ENCODE results near the gene PIK3AP1. TPM values are rescaled to one million over a fixed set of nuclear protein-coding genes. Genes with fewer than 3 reads are reported as not detected.

PIK3AP1 gene
- total and polyA plus RNA-seq, 10 donors = 59.8 to 256 (median 183) TPM

DNA sequence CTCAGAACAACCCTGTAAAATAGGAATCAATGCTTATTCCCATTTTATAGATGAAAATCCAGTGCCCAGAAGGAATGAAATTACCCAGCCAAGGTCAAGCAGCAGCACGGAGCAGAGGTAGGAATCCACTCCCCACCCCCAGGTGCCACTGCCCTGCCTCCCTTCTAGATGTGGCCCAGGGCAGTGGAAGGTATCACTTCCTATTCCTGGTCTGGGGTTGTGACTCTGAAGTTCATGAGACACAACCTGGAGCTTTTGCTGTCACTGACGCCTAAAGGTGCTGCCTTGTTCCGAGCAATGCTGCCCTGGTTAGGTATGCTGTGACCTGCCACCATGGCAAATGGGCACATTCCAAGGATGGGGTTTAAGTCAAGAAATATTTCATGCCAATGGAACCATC is 53.6 kb downstream of the PIK3AP1 start:
- no peak for TF ChIP-seq POLR2A (IDR thresholded peaks at IDR 0.05)
- TF ChIP-seq, protein P1, sequence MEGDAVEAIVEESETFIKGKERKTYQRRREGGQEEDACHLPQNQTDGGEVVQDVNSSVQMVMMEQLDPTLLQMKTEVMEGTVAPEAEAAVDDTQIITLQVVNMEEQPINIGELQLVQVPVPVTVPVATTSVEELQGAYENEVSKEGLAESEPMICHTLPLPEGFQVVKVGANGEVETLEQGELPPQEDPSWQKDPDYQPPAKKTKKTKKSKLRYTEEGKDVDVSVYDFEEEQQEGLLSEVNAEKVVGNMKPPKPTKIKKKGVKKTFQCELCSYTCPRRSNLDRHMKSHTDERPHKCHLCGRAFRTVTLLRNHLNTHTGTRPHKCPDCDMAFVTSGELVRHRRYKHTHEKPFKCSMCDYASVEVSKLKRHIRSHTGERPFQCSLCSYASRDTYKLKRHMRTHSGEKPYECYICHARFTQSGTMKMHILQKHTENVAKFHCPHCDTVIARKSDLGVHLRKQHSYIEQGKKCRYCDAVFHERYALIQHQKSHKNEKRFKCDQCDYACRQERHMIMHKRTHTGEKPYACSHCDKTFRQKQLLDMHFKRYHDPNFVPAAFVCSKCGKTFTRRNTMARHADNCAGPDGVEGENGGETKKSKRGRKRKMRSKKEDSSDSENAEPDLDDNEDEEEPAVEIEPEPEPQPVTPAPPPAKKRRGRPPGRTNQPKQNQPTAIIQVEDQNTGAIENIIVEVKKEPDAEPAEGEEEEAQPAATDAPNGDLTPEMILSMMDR (IDR thresholded peaks at IDR 0.05 in 8 of 11, conservative IDR thresholded peaks at IDR 0.05 in 3 of 11) = no peak
- peak in 2 of 3 donors; percentile 29 to 40 for TF ChIP-seq POLR2AphosphoS5 (IDR thresholded peaks at IDR 0.05)
- peak overlapping the region in 6 of 8 donors; percentile 0 to 94 (median 46) for H3K27ac ChIP-seq
- peaks cover 0 to 44% (median 3%) of the 10 kb centered on the region in 6 donors for H3K36me3 ChIP-seq
- 54 to 83% (median 73%) methylated on average over 3 of the region's 3 CpGs for WGBS, 5 donors
- no peak for DNase-seq
- H3K4me3 ChIP-seq = peak overlapping the region in 1 of 8 donors; percentile 19
- no peaks in the 10 kb centered on the region for H3K27me3 ChIP-seq (replicated peaks in 1 of 7)
- no peaks in the 10 kb centered on the region for H3K9me3 ChIP-seq
- peaks cover 27 to 97% (median 82%) of the 10 kb centered on the region in 6 donors for H3K4me1 ChIP-seq
- intact Hi-C loops (cut with DNase I; ENCODE audit: low total_unique reads) = no loop called here

DNA sequence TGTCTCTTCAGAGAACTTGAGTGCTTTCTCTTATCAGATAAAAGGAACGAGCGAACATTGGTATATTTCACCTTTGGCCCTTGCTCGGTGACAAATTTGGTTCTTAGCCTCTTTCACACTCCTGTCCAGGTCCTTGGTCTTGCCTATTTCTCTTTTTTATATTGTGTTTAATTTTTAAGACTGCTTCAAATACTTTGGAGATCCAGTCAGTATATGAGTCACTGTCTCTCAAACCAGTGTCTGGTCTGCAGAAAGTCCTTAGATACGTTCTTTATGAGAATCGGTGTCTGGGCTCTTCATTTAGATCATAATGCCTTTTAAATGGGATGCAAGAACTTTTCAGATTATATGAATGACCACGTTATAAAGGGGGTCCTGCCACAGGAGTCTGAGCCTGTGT is 55.0 kb downstream of the PIK3AP1 start:
- 71 to 78% (median 76%) methylated on average over 6 of the region's 6 CpGs for WGBS, 5 donors
- intact Hi-C loops (cut with DNase I; ENCODE audit: low total_unique reads) = no loop called here
- no peak for DNase-seq
- TF ChIP-seq, protein P1 (IDR thresholded peaks at IDR 0.05 in 8 of 11, conservative IDR thresholded peaks at IDR 0.05 in 3 of 11) = no peak
- TF ChIP-seq POLR2A (IDR thresholded peaks at IDR 0.05) (no peak), POLR2AphosphoS5 (IDR thresholded peaks at IDR 0.05) (no peak)
- H3K4me1 ChIP-seq = peaks cover 19 to 97% (median 79%) of the 10 kb centered on the region in 6 donors
- H3K27me3 ChIP-seq (replicated peaks in 1 of 7) = no peaks in the 10 kb centered on the region
- H3K9me3 ChIP-seq = no peaks in the 10 kb centered on the region
- no peak overlapping the region for H3K4me3 ChIP-seq
- peak overlapping the region in 5 of 8 donors; percentile 33 to 65 (median 46) for H3K27ac ChIP-seq
- peaks cover 0 to 36% (median 3%) of the 10 kb centered on the region in 6 donors for H3K36me3 ChIP-seq

DNA sequence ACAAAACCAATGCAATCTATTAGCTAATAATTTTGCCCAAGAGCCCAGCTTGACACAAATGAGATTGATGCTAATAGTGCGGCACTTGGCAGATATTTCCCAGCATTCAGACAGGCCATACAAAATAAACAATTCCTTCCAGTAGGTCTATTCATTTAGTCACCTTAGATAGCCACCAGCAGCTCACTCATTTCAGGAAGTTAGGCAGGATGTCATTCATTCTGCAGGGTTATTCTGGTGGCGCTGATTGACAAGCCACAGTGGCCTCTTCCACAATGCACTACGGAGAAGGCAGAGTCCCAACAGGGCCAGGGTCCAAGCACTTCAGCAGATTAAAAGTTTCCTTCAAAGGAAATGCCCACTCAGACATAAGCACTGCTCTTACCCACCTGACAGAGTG is 55.8 kb downstream of the PIK3AP1 start:
- H3K9me3 ChIP-seq = no peaks in the 10 kb centered on the region
- peak overlapping the region in 7 of 8 donors; percentile 6 to 65 (median 46) for H3K27ac ChIP-seq
- peaks cover 18 to 97% (median 78%) of the 10 kb centered on the region in 6 donors for H3K4me1 ChIP-seq
- intact Hi-C loops (cut with DNase I; ENCODE audit: low total_unique reads) = no loop called here
- WGBS, 5 donors = 15 to 28% (median 24%) methylated on average over 3 of the region's 3 CpGs
- H3K36me3 ChIP-seq = peaks cover 0 to 31% (median 3%) of the 10 kb centered on the region in 6 donors
- DNase-seq = no peak
- H3K4me3 ChIP-seq = no peak overlapping the region
- H3K27me3 ChIP-seq (replicated peaks in 1 of 7) = no peaks in the 10 kb centered on the region
- peak in 1 of 3 donors; percentile 35 for TF ChIP-seq POLR2AphosphoS5 (IDR thresholded peaks at IDR 0.05)
- TF ChIP-seq POLR2A (IDR thresholded peaks at IDR 0.05) = no peak

DNA sequence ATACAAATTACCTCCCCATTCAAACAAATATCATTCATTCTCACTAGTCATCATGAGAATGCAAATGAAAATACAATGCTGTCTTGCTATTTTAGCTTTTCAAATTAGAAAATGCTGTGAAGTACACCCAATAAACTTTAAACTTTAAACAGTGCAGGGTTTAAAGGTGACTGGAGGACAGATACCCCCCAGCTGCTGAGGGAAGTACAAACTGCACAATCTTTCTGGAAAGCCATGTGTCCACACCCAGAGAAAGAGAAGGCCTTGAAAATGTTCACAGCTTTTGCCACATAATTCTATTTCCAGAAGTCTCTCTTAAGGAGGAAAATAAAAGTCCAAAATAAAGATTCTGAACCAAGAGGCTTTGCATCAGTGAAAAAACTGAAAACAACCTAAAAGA is 56.5 kb downstream of the PIK3AP1 start:
- intact Hi-C loops (cut with DNase I; ENCODE audit: low total_unique reads) = no loop called here
- Histone ChIP-seq H3K9me3 (no peaks in the 10 kb centered on the region), H3K27me3 (replicated peaks in 1 of 7) (no peaks in the 10 kb centered on the region), H3K36me3 (peaks cover 0 to 23% (median 3%) of the 10 kb centered on the region in 6 donors), H3K4me3 (no peak overlapping the region), H3K4me1 (peaks cover 18 to 97% (median 76%) of the 10 kb centered on the region in 6 donors), H3K27ac (peak overlapping the region in 5 of 8 donors; percentile 1 to 65 (median 46))
- TF ChIP-seq, protein P1 (IDR thresholded peaks at IDR 0.05 in 8 of 11, conservative IDR thresholded peaks at IDR 0.05 in 3 of 11) = no peak
- TF ChIP-seq POLR2A (IDR thresholded peaks at IDR 0.05) (no peak), POLR2AphosphoS5 (IDR thresholded peaks at IDR 0.05) (no peak)
- no peak for DNase-seq
